GM23338 (cell line): ENCODE data around the gene DNAJC4. TPM values are rescaled to one million over a fixed set of nuclear protein-coding genes. Genes with fewer than 3 reads are reported as not detected.

Experiments
- ATAC-seq: fragments of 200-7000 bp; cut with Tn5 transposase; 3 replicates; pipeline ENCODE4 v1.9.1; 2020
- DNase-seq: peaks from one replicate; pipeline ENCODE4 v3.0.0-alpha.2; 2015; ENCODE audit warnings: low spot score
- H2AFZ ChIP-seq: fragments of 200-600 bp; sonication (generic); 2 replicates; pipeline ENCODE4 v1.8.0; 2016; ENCODE audit warnings: antibody characterized with exemption, mild to moderate bottlenecking, moderate library complexity
- H3F3A ChIP-seq: fragments of 200-600 bp; sonication (generic); replicated peaks from 2 replicates; pipeline ENCODE4 v1.8.0; 2017; ENCODE audit warnings: antibody characterized with exemption, mixed run types, low read depth
- H3K27ac ChIP-seq: fragments of 200-600 bp; sonication (generic); 2 replicates; pipeline ENCODE4 v1.6.1; 2016; ENCODE audit warnings: low read depth
- H3K27me3 ChIP-seq: fragments of 200-600 bp; sonication (generic); 2 replicates; pipeline ENCODE4 v1.8.0; 2016; ENCODE audit warnings: mild to moderate bottlenecking, mixed run types, moderate library complexity; ENCODE audit not compliant: insufficient read depth
- H3K36me3 ChIP-seq: fragments of 200-600 bp; sonication (generic); 2 replicates; pipeline ENCODE4 v1.8.0; 2016; ENCODE audit warnings: mild to moderate bottlenecking; ENCODE audit not compliant: insufficient read depth
- H3K4me1 ChIP-seq: fragments of 200-600 bp; sonication (generic); 2 replicates; pipeline ENCODE4 v1.8.0; 2016; ENCODE audit warnings: mild to moderate bottlenecking, moderate library complexity; ENCODE audit not compliant: insufficient read depth
- H3K4me2 ChIP-seq: fragments of 200-600 bp; sonication (generic); 2 replicates; pipeline ENCODE4 v1.7.1; 2017; ENCODE audit warnings: mixed run types
- H3K4me3 ChIP-seq: fragments of 200-600 bp; sonication (generic); 2 replicates; pipeline ENCODE4 v1.6.1; 2016; ENCODE audit warnings: mixed run types
- H3K79me2 ChIP-seq: fragments of 200-600 bp; sonication (generic); replicated peaks from 2 replicates; pipeline ENCODE4 v1.8.0; 2017; ENCODE audit warnings: mild to moderate bottlenecking; ENCODE audit not compliant: insufficient read depth
- H3K9me2 ChIP-seq: fragments of 200-600 bp; sonication (generic); 2 replicates; pipeline ENCODE4 v1.8.0; 2017; ENCODE audit not compliant: insufficient read depth
- H4K20me1 ChIP-seq: fragments of 200-600 bp; sonication (generic); replicated peaks from 2 replicates; pipeline ENCODE4 v1.8.0; 2017; ENCODE audit warnings: mild to moderate bottlenecking; ENCODE audit not compliant: insufficient read depth
- H3K27ac Mint-ChIP-seq: 2 replicates; pipeline ENCODE4 v1.8.0; 2020; ENCODE audit warnings: inconsistent platforms, mild to moderate bottlenecking, moderate library complexity, mixed read lengths
- H3K27me3 Mint-ChIP-seq: 3 replicates; pipeline ENCODE4 v1.8.0; 2022; ENCODE audit warnings: low read depth, mild to moderate bottlenecking, moderate library complexity, mixed read lengths, inconsistent platforms; ENCODE audit not compliant: insufficient read depth, poor library complexity
- H3K36me3 Mint-ChIP-seq: 3 replicates; pipeline ENCODE4 v1.8.0; 2021; ENCODE audit warnings: low read depth, mild to moderate bottlenecking, inconsistent platforms, moderate library complexity, mixed read lengths
- H3K4me1 Mint-ChIP-seq: 3 replicates; pipeline ENCODE4 v1.8.0; 2020; ENCODE audit warnings: mild to moderate bottlenecking, inconsistent platforms, mixed read lengths
- H3K4me3 Mint-ChIP-seq: 3 replicates; pipeline ENCODE4 v1.8.0; 2021; ENCODE audit warnings: moderate library complexity, mild to moderate bottlenecking, inconsistent platforms, mixed read lengths
- H3K9me3 Mint-ChIP-seq: 3 replicates; pipeline ENCODE4 v1.8.0; 2020; ENCODE audit warnings: moderate library complexity, mild to moderate bottlenecking, inconsistent platforms, mixed read lengths
- CREB1 ChIP-seq: fragments of 250-450 bp; sonication (Bioruptor Pico); IDR thresholded peaks from 2 replicates; pipeline ENCODE4 v1.5.0; 2020; ENCODE audit warnings: low read depth, mild to moderate bottlenecking, moderate library complexity
- EZH2 ChIP-seq: fragments of 200-600 bp; sonication (generic); IDR thresholded peaks from one replicate; pipeline ENCODE4 v1.8.0; 2017; ENCODE audit warnings: antibody characterized with exemption, mild to moderate bottlenecking, low read depth; ENCODE audit not compliant: unreplicated experiment
- EZH2phosphoT487 ChIP-seq: fragments of 200-600 bp; sonication (generic); IDR thresholded peaks from one replicate; pipeline ENCODE4 v1.8.1; 2018; ENCODE audit warnings: antibody characterized with exemption; ENCODE audit not compliant: unreplicated experiment
- JUNB ChIP-seq: IDR thresholded peaks from one replicate; pipeline ENCODE4 v1.6.1; 2016; ENCODE audit warnings: antibody characterized with exemption; ENCODE audit not compliant: unreplicated experiment
- NANOG ChIP-seq: IDR thresholded peaks from 2 replicates; pipeline ENCODE4 v1.6.1; 2016; ENCODE audit warnings: antibody characterized with exemption, borderline replicate concordance
- POLR2AphosphoS5 ChIP-seq: IDR thresholded peaks from 2 replicates; pipeline ENCODE4 v1.6.1; 2016; ENCODE audit warnings: antibody characterized with exemption, low read depth
- STAT1 ChIP-seq: IDR thresholded peaks from one replicate; pipeline ENCODE4 v1.6.1; 2016; ENCODE audit warnings: antibody characterized with exemption; ENCODE audit not compliant: unreplicated experiment
- ZNF114 ChIP-seq: fragments of 250-450 bp; sonication (Bioruptor Pico); IDR thresholded peaks from 2 replicates; pipeline ENCODE4 v1.5.0; 2020; ENCODE audit warnings: mild to moderate bottlenecking, moderate library complexity
- ZNF331 ChIP-seq: fragments of 250-450 bp; sonication (Bioruptor Pico); IDR thresholded peaks from 2 replicates; pipeline ENCODE4 v1.5.0; 2020; ENCODE audit warnings: low read depth, mild to moderate bottlenecking, moderate library complexity
- polyA plus RNA-seq: library from polyadenylated mRNA; unstranded; fragments of >200 nt; fragmentation: Nextera tagmentation; extraction: Ambion mirVana; gene quantifications from 2 replicates; pipeline ENCODE4 v1.2.1, GENCODE V29; 2016
- total RNA-seq: library from RNA; depleted of rRNA; stranded (reverse); fragments of >200 nt; shearing (Covaris generic); gene quantifications from 2 replicates; pipeline ENCODE4 v1.2.3, GENCODE V29; 2014
- TF ChIP-seq, protein P1 (sequence below): IDR thresholded peaks from one replicate; pipeline ENCODE4 v1.6.1; 2018; ENCODE audit warnings: antibody characterized with exemption; ENCODE audit not compliant: unreplicated experiment
- TF ChIP-seq, protein P2 (sequence below): IDR thresholded peaks from 2 replicates; pipeline ENCODE4 v1.6.1; 2016; ENCODE audit warnings: antibody characterized with exemption
- TF ChIP-seq, protein P3 (sequence below), 2 experiments: fragments of 200-600 bp in 1 of 2; sonication (generic) in 1 of 2; conservative IDR thresholded peaks; 2 replicates each; pipeline versions ENCODE4 v1.5.1 to v1.6.1; 2016 to 2017; ENCODE audit warnings: antibody characterized with exemption in 2 of 2, low read depth in 2 of 2, mild to moderate bottlenecking in 2 of 2, moderate library complexity in 1 of 2
- TF ChIP-seq, protein P4 (sequence below): fragments of 250-450 bp; sonication (Bioruptor Pico); IDR thresholded peaks from 2 replicates; pipeline ENCODE4 v1.5.0; 2020; ENCODE audit warnings: mild to moderate bottlenecking, moderate library complexity

Gene DNAJC4
- total and polyA plus RNA-seq, 2 experiments from 2014 or later, result 10.5 to 34.4 TPM

DNA sequence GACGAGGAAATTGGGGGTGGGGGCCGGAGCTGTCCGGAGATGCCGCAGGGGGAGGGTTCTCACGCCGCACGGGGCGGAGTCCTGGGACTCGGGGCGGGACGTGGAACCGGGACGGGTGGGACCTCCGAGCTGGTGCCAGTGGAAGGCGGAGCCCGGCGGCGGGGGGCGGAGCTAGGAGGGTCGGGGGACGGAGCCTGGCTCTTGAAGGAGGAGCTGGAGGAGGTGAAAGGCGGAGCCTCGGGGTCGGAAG, 10.8 kb downstream of the DNAJC4 start:
- peak overlapping the region; percentile 93 for H3K4me3 Mint-ChIP-seq
- Histone ChIP-seq H4K20me1 (no peaks in the 10 kb centered on the region; the same call in 1 of the 2 replicates), H3K36me3 (no peaks in the 10 kb centered on the region), H3K4me1 (peaks cover 17% of the 10 kb centered on the region; the same call in 1 of the 2 replicates), H3K27me3 (no peaks in the 10 kb centered on the region), H3K27ac (peak overlapping the region; percentile 94; the same call in 1 of the 2 replicates), H3K79me2 (peaks cover 25% of the 10 kb centered on the region), H3F3A (peaks cover 28% of the 10 kb centered on the region), H3K4me2 (peak overlapping the region; percentile 96), H3K9me2 (no peaks in the 10 kb centered on the region), H2AFZ (no peak overlapping the region; the same call in 1 of the 2 replicates), H3K4me3 (peak overlapping the region; percentile 97)
- TF ChIP-seq NANOG, result no peak
- TF ChIP-seq STAT1, result no peak
- TF ChIP-seq EZH2, result no peak
- no peak for TF ChIP-seq JUNB
- TF ChIP-seq, protein P1, sequence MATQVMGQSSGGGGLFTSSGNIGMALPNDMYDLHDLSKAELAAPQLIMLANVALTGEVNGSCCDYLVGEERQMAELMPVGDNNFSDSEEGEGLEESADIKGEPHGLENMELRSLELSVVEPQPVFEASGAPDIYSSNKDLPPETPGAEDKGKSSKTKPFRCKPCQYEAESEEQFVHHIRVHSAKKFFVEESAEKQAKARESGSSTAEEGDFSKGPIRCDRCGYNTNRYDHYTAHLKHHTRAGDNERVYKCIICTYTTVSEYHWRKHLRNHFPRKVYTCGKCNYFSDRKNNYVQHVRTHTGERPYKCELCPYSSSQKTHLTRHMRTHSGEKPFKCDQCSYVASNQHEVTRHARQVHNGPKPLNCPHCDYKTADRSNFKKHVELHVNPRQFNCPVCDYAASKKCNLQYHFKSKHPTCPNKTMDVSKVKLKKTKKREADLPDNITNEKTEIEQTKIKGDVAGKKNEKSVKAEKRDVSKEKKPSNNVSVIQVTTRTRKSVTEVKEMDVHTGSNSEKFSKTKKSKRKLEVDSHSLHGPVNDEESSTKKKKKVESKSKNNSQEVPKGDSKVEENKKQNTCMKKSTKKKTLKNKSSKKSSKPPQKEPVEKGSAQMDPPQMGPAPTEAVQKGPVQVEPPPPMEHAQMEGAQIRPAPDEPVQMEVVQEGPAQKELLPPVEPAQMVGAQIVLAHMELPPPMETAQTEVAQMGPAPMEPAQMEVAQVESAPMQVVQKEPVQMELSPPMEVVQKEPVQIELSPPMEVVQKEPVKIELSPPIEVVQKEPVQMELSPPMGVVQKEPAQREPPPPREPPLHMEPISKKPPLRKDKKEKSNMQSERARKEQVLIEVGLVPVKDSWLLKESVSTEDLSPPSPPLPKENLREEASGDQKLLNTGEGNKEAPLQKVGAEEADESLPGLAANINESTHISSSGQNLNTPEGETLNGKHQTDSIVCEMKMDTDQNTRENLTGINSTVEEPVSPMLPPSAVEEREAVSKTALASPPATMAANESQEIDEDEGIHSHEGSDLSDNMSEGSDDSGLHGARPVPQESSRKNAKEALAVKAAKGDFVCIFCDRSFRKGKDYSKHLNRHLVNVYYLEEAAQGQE, result no peak
- no peak for TF ChIP-seq ZNF114 (CRISPR knock-in tag)
- TF ChIP-seq CREB1 (CRISPR knock-in tag), result no peak
- TF ChIP-seq ZNF331 (CRISPR knock-in tag), result no peak
- TF ChIP-seq EZH2phosphoT487, result no peak
- TF ChIP-seq, protein P2, sequence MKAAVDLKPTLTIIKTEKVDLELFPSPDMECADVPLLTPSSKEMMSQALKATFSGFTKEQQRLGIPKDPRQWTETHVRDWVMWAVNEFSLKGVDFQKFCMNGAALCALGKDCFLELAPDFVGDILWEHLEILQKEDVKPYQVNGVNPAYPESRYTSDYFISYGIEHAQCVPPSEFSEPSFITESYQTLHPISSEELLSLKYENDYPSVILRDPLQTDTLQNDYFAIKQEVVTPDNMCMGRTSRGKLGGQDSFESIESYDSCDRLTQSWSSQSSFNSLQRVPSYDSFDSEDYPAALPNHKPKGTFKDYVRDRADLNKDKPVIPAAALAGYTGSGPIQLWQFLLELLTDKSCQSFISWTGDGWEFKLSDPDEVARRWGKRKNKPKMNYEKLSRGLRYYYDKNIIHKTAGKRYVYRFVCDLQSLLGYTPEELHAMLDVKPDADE, result no peak
- TF ChIP-seq, protein P3, sequence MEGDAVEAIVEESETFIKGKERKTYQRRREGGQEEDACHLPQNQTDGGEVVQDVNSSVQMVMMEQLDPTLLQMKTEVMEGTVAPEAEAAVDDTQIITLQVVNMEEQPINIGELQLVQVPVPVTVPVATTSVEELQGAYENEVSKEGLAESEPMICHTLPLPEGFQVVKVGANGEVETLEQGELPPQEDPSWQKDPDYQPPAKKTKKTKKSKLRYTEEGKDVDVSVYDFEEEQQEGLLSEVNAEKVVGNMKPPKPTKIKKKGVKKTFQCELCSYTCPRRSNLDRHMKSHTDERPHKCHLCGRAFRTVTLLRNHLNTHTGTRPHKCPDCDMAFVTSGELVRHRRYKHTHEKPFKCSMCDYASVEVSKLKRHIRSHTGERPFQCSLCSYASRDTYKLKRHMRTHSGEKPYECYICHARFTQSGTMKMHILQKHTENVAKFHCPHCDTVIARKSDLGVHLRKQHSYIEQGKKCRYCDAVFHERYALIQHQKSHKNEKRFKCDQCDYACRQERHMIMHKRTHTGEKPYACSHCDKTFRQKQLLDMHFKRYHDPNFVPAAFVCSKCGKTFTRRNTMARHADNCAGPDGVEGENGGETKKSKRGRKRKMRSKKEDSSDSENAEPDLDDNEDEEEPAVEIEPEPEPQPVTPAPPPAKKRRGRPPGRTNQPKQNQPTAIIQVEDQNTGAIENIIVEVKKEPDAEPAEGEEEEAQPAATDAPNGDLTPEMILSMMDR (conservative IDR thresholded peaks at IDR 0.05; ENCODE audit: low read depth in 2 of 2), result no peak
- TF ChIP-seq, protein P4, sequence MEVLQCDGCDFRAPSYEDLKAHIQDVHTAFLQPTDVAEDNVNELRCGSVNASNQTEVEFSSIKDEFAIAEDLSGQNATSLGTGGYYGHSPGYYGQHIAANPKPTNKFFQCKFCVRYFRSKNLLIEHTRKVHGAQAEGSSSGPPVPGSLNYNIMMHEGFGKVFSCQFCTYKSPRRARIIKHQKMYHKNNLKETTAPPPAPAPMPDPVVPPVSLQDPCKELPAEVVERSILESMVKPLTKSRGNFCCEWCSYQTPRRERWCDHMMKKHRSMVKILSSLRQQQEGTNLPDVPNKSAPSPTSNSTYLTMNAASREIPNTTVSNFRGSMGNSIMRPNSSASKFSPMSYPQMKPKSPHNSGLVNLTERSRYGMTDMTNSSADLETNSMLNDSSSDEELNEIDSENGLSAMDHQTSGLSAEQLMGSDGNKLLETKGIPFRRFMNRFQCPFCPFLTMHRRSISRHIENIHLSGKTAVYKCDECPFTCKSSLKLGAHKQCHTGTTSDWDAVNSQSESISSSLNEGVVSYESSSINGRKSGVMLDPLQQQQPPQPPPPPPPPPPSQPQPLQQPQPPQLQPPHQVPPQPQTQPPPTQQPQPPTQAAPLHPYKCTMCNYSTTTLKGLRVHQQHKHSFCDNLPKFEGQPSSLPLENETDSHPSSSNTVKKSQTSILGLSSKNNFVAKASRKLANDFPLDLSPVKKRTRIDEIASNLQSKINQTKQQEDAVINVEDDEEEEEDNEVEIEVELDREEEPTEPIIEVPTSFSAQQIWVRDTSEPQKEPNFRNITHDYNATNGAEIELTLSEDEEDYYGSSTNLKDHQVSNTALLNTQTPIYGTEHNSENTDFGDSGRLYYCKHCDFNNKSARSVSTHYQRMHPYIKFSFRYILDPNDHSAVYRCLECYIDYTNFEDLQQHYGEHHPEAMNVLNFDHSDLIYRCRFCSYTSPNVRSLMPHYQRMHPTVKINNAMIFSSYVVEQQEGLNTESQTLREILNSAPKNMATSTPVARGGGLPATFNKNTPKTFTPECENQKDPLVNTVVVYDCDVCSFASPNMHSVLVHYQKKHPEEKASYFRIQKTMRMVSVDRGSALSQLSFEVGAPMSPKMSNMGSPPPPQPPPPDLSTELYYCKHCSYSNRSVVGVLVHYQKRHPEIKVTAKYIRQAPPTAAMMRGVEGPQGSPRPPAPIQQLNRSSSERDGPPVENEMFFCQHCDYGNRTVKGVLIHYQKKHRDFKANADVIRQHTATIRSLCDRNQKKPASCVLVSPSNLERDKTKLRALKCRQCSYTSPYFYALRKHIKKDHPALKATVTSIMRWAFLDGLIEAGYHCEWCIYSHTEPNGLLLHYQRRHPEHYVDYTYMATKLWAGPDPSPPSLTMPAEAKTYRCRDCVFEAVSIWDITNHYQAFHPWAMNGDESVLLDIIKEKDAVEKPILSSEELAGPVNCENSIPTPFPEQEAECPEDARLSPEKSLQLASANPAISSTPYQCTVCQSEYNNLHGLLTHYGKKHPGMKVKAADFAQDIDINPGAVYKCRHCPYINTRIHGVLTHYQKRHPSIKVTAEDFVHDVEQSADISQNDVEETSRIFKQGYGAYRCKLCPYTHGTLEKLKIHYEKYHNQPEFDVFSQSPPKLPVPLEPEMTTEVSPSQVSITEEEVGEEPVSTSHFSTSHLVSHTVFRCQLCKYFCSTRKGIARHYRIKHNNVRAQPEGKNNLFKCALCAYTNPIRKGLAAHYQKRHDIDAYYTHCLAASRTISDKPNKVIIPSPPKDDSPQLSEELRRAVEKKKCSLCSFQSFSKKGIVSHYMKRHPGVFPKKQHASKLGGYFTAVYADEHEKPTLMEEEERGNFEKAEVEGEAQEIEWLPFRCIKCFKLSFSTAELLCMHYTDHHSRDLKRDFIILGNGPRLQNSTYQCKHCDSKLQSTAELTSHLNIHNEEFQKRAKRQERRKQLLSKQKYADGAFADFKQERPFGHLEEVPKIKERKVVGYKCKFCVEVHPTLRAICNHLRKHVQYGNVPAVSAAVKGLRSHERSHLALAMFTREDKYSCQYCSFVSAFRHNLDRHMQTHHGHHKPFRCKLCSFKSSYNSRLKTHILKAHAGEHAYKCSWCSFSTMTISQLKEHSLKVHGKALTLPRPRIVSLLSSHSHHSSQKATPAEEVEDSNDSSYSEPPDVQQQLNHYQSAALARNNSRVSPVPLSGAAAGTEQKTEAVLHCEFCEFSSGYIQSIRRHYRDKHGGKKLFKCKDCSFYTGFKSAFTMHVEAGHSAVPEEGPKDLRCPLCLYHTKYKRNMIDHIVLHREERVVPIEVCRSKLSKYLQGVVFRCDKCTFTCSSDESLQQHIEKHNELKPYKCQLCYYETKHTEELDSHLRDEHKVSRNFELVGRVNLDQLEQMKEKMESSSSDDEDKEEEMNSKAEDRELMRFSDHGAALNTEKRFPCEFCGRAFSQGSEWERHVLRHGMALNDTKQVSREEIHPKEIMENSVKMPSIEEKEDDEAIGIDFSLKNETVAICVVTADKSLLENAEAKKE (CRISPR knock-in tag), result no peak
- TF ChIP-seq POLR2AphosphoS5, result no peak
- DNase-seq, result no peak
- H3K27me3 Mint-ChIP-seq, result peaks cover 30% of the 10 kb centered on the region
- H3K36me3 Mint-ChIP-seq, result peaks cover 24% of the 10 kb centered on the region
- ATAC-seq, result peak; percentile 62
- no peaks in the 10 kb centered on the region for H3K9me3 Mint-ChIP-seq
- H3K4me1 Mint-ChIP-seq, result peaks cover 27% of the 10 kb centered on the region
- peak overlapping the region; percentile 98 for H3K27ac Mint-ChIP-seq
